ENCODE results near the gene STK17A. TPM values are rescaled to one million over a fixed set of nuclear protein-coding genes. Genes with fewer than 3 reads are reported as not detected.
"Not testable (repeated sequence)": the region's sequence is repeated elsewhere in the genome, so short reads cannot be mapped to it uniquely, and the experiment has no call there.

Gene STK17A
- total RNA-seq, 1 donor from 2014 or later = 16.1 TPM

DNA sequence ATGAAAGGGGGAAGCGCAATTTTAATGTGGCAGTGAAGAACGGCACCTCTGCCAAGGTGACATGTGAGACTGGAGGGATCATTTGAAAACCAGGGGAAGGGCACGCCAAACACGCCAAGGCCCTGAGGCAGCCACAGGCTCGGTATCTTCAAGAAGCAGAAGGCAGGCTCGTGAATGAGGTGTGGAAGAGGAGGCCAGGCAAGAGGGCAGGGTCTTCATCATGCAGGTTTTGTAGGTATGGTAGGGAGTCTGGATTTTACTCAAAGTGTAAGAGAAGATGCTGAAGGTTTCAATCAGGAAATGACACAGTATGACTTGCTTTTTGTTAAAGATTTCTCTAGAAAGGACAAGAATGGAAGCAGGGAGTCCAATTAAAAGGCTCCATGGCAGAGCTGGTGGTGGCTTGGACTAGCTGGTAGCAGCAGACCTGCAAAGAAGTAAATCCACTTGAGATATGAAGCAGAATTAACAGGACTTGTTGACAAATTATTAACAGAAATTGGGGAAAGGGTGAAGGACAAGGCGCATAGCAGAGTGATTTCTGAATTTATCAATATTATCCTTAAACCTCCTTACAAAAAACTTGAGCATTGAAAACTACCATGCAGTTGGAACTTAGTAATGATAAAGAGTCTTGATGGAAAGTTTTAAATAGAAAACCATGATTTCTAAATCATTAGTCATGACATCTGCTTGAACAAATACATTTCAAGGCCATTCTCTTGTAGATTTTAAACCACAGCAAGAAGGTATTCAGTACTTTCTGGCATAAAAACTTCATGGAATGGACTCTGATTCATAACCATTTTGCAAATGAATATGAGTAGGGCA is 76.0 kb downstream of the STK17A start:
- DNase-seq (ENCODE audit: low spot score) = no peak

DNA sequence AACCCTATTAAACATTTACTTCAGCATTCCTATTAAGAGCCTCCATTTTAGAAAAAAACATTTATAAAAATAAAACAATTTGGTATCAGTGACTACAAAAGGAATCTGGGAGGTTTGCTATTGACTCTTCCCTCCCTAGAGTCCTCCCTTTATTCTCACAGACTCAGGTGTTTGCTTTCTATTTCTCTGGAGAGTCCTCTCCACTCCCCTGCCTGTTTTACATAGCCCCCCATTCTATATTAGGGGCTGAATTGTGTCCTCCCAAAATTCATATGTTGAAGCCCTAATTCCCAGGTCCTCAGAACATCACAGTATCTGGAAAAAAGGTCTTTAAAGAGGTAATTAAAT is 76.6 kb downstream of the STK17A start:
- DNase-seq (ENCODE audit: low spot score) = no peak

- DNase-seq (ENCODE audit: low spot score) = no peak
Observed at GRCh38 chr7:43660141-43660540, 77.2 kb downstream of the STK17A start.

DNA sequence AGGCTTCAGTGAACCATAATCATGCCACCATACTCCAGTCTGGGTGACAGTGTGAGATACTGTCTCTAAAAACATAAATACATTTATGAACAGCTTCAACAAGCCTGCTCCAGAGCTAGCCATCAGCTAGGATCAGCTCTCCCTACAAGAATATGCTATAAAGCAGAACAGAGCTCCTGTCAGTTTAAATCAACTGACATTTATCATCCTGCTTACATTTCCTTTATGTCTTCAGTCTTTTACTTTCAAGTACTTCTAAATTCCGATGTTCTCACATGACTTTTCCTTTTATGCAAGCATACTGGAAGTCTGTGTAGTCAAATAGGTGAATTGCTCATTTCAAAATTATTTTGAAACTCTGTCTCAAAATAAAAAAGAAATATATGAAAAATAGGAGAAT is 81.8 kb downstream of the STK17A start:
- DNase-seq (ENCODE audit: low spot score) = no peak

DNA sequence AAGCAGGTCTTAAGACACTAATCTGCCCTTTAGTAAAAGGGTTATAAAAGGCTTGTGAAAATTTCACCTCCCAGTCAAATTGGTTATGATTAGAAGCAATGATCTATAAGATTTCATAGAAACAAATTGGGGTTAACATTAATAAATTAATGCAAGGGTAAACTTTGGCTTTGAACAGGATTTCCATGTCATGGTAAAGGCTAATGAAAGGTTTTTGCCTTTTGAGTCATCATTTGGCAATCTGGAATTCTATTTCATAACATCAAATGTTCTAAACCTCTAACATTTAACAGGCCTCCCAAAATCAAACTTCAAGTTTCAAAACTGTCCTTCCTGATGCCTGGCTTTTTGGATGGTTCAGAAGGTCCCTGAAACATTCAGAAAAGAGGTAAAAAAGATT is 84.0 kb downstream of the STK17A start:
- no peak for DNase-seq (ENCODE audit: low spot score)

DNA sequence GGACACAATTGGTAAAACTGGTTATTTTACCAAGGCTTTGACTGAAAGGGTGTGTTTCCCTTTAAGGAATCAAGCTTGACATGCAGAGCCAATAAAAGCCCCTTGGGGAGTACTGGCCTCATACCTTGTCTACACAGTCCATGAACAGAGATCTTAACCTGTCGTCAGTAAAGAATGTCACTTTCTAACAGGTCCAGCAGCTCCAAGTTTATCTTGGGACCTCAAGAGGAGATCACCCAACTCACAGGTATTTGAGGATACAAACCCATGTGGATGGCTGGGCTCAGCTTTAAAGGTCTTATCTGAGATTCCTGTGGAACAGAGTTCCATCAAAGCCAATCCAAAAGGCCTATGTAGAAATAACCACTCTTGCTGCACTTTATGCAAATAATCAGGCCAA is 85.1 kb downstream of the STK17A start:
- no peak for DNase-seq (ENCODE audit: low spot score)

DNA sequence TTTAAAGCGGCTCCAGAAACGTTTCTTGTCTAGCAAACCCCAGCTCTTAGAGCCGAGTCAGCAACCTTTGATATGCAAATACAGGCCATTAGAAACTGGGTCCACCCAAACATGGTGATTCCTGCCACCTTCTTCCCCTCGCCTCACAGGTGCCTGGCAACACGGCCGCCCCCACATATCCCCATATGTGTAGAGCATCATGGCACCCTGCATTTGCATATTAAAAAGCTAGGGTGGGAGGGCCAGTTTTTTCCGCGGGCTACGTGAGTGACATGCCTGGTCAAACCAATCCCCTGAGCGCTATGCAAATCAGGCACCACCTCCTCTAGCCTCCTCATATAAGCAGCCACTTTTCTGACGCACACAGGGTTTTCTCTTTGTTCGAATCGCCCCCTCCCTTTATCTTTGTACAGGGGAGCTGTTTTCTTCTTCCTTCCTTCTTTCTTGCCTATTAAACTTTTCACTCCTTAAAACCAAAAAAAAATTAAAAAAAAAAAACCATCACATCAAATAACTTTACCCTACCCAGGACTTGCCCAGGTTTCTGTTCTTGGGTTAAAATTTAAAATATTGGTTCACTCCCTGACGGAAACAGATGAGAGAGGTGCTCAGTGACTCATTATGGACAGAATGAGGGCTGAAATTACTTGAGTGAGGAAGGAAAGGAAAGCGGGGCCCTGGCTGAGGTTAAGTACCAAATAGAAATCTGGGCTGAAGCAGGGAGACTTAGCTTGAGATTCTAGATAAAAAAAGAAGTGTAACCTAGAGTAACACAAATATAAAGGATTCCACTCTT is 86.6 kb downstream of the STK17A start:
- DNase-seq (ENCODE audit: low spot score) = no peak

GRCh38 chr7:43671521-43671920 is 88.6 kb downstream of the STK17A start:
- no peak for DNase-seq (ENCODE audit: low spot score)

DNA sequence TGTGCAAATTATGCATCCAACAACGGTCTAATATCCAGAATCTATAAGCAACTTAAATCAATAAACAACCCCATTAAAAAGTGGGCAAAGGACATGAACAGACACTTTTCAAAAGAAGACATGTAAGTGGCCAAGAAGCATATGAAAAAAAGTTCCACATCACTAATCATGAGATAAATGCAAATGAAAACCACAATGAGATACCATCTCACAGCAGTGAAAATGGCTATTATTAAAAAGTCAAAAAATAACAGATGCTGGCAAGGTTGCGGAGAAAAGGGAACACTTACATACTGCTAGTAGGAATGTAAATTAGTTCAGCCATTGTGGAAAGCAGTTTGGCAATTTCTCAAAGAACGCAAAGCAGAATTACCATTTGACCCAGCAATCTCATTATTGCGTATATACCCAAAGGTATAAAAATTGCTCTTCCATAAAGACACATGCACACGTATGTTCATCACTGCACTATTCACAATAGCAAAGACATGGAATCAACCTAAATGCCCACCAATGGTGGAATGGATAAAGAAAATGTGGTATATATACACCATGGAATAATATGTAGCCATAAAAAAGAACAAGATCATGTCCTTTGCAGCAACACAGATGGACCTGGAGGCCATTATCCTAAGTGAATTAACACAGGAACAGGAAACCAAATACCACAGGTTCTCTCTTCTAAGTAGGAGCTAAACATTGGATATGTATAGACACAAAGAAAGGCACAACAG is 90.5 kb downstream of the STK17A start:
- not testable (repeated sequence) for DNase-seq (ENCODE audit: low spot score)

GRCh38 chr7:43674559-43675436 is 91.9 kb downstream of the STK17A start:
- DNase-seq (ENCODE audit: low spot score) = no peak

Other genes starting within 250 kb of the STK17A start
- 43.6 TPM for gene COA1, start 146.4 kb downstream of the STK17A start, total RNA-seq
- 43.2 TPM for gene BLVRA, start 175.6 kb downstream of the STK17A start, total RNA-seq